HEK293 (cell line): ENCODE results near the gene SLC39A1.

ENCODE experiments used
- CTCF ChIP-seq: fragments of 450-650 bp; formaldehyde crosslinking; IDR thresholded peaks from 2 replicates; pipeline ENCODE4 v1.5.1; 2016; ENCODE audit warnings: missing biosample characterization, missing genetic modification characterization
- HIC1 ChIP-seq: fragments of 450-650 bp; formaldehyde crosslinking; IDR thresholded peaks from 2 replicates; pipeline ENCODE4 v1.5.1; 2016; ENCODE audit warnings: missing biosample characterization, missing genetic modification characterization
- YY1 ChIP-seq: fragments of 450-650 bp; formaldehyde crosslinking; IDR thresholded peaks from 2 replicates; pipeline ENCODE4 v1.5.1; 2018; ENCODE audit warnings: missing biosample characterization, missing genetic modification characterization
- ZBTB11 ChIP-seq: fragments of 450-650 bp; formaldehyde crosslinking; conservative IDR thresholded peaks from 2 replicates; pipeline ENCODE4 v1.5.1; 2016; ENCODE audit warnings: low read depth, missing biosample characterization, missing genetic modification characterization
- ZBTB8A ChIP-seq: fragments of 450-650 bp; formaldehyde crosslinking; IDR thresholded peaks from 2 replicates; pipeline ENCODE4 v1.5.1; 2016; ENCODE audit warnings: missing biosample characterization, missing genetic modification characterization
- ZNF23 ChIP-seq: fragments of 450-650 bp; formaldehyde crosslinking; IDR thresholded peaks from 2 replicates; pipeline ENCODE4 v1.5.1; 2016; ENCODE audit warnings: missing biosample characterization, missing genetic modification characterization, borderline replicate concordance
- ZNF274 ChIP-seq, 2 experiments: fragments of 200-500 bp in 1 of 2; fragments of 450-650 bp in 1 of 2; sonication (Bioruptor generic) in 1 of 2; formaldehyde crosslinking in 1 of 2; IDR thresholded peaks; 2 replicates each; pipeline versions ENCODE4 v1.5.1 to v1.6.1; 2014 to 2016; ENCODE audit warnings: borderline replicate concordance in 1 of 2, inconsistent platforms in 1 of 2, low read length in 1 of 2, missing biosample characterization in 1 of 2, missing genetic modification characterization in 1 of 2
- ZNF510 ChIP-seq: fragments of 450-650 bp; formaldehyde crosslinking; IDR thresholded peaks from 2 replicates; pipeline ENCODE4 v1.5.1; 2018; ENCODE audit warnings: mild to moderate bottlenecking, missing genetic modification characterization, missing biosample characterization; ENCODE audit not compliant: insufficient replicate concordance
- ZNF580 ChIP-seq: fragments of 450-650 bp; formaldehyde crosslinking; IDR thresholded peaks from 2 replicates; pipeline ENCODE4 v1.5.1; 2016; ENCODE audit warnings: missing biosample characterization, missing genetic modification characterization
- ZNF670 ChIP-seq: fragments of 450-650 bp; formaldehyde crosslinking; IDR thresholded peaks from 2 replicates; pipeline ENCODE4 v1.5.1; 2016; ENCODE audit warnings: missing biosample characterization, missing genetic modification characterization, low read depth
- ZNF843 ChIP-seq: fragments of 450-650 bp; formaldehyde crosslinking; IDR thresholded peaks from 2 replicates; pipeline ENCODE4 v1.5.1; 2016; ENCODE audit warnings: missing biosample characterization, missing genetic modification characterization

- no peak for TF ChIP-seq ZNF843 (tag by site-specific recombination)
- TF ChIP-seq ZBTB8A (tag by site-specific recombination), result peak; percentile 61
- no peak for TF ChIP-seq ZNF23 (tag by site-specific recombination)
- no peak for TF ChIP-seq HIC1 (tag by site-specific recombination)
- peak; percentile 87 for TF ChIP-seq ZBTB11
- no peak for TF ChIP-seq YY1
- TF ChIP-seq ZNF510, result no peak
- no peak for TF ChIP-seq ZNF670
- no peak for TF ChIP-seq ZNF580 (tag by site-specific recombination)
- TF ChIP-seq CTCF (tag by site-specific recombination), result no peak
- TF ChIP-seq ZNF274 (IDR thresholded peaks at IDR 0.05; ENCODE audit: low read length), result no peak
- TF ChIP-seq ZNF274 (tag by site-specific recombination; IDR thresholded peaks at IDR 0.05; ENCODE audit: borderline replicate concordance), result no peak
These were observed 554 bp upstream of the SLC39A1 start for GRCh38 chr1:153963850-153964331.
